ENCODE data around the gene SOX9. TPM values are rescaled to one million over a fixed set of nuclear protein-coding genes. Genes with fewer than 3 reads are reported as not detected.

SOX9 gene
- total RNA-seq, 1 experiment from 2014 or later: 1.3 TPM

DNA sequence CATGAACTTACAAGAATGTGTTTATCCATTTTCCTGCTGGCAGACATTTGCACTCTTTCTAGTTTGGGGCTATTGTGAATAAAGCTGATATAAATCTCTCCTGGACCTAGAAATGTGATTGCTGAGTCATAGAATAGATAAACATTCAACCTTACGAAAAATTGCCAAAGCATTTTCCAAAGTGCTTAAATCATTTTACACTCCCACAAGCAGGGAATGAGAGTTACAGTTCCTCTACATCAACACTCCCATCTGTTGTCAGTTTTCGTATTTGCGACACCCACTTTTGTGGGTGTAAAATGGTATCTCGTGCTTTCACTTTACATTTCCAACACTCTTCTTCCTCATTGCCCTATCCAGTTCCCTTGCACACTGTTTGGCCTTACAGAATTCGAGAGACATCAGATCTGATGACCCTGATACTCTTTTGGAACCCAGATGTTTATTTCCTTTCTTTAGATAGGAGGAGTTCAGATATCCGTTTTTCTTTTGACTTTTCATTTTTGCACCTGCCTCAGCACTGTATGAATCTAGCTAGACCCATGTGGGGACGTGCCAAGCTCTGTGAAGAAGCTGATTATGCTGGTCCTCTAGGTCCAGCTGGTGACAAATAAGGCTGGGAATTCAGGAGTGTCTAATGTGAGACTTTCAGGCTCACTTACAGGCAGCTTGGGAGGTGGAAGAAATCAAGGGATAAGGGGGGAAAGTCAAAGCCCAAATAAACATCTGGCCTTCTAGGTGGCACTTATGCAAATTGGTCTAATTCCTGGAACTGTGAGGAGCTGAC is 14.0 kb downstream of the SOX9 start:
- Histone ChIP-seq H3K9ac (ENCODE audit: extremely low read depth, insufficient read length, low read length) (no peak overlapping the region), H3K79me2 (ENCODE audit: insufficient read depth, low read length) (no peaks in the 10 kb centered on the region), H2BK5ac (ENCODE audit: insufficient read length, low read length) (no peak overlapping the region), H4K8ac (replicated peaks; ENCODE audit: insufficient read length, low read depth, low read length) (no peak overlapping the region), H3K23ac (ENCODE audit: insufficient read length, low read depth, low read length) (no peak overlapping the region), H3K14ac (ENCODE audit: insufficient read depth, low read length) (no peak overlapping the region), H2BK12ac (ENCODE audit: insufficient read length, low read depth, low read length) (no peak overlapping the region), H4K5ac (ENCODE audit: insufficient read length, low read depth, low read length) (no peak overlapping the region), H3K4ac (ENCODE audit: low read depth, low read length) (no peak overlapping the region), H3K4me1 (ENCODE audit: insufficient read depth, low read length) (0 out of 2 replicates have a peak, but pooled peaks cover 3% of the 10 kb centered on the region), H4K91ac (ENCODE audit: insufficient read length, low read depth, low read length) (no peak overlapping the region), H2BK120ac (ENCODE audit: low read depth, low read length, poor library complexity, severe bottlenecking) (no peak overlapping the region), H3K18ac (ENCODE audit: insufficient read length, low read depth, low read length) (no peak overlapping the region), H3K79me1 (ENCODE audit: insufficient read depth, low read depth, low read length, poor library complexity, severe bottlenecking) (no peaks in the 10 kb centered on the region), H3K27ac (ENCODE audit: insufficient read length, low read depth, low read length) (no peak overlapping the region), H3K56ac (ENCODE audit: insufficient read length, low read depth, low read length) (no peak overlapping the region), H3K27me3 (ENCODE audit: insufficient read depth, low read length) (no peaks in the 10 kb centered on the region), H3K4me2 (ENCODE audit: insufficient read depth, insufficient read length, low read length) (no peak overlapping the region), H3T11ph (ENCODE audit: low read length) (no peak overlapping the region), H2BK20ac (ENCODE audit: low read depth, low read length, poor library complexity, severe bottlenecking) (no peak overlapping the region), H2AFZ (ENCODE audit: low read length) (no peak overlapping the region), H2BK15ac (ENCODE audit: low read depth, low read length) (no peak overlapping the region), H4K20me1 (ENCODE audit: control insufficient read depth, insufficient read depth, insufficient read length) (no peaks in the 10 kb centered on the region), H3K9me3 (ENCODE audit: control insufficient read depth, low read depth, low read length) (no peaks in the 10 kb centered on the region), H3K23me2 (ENCODE audit: insufficient read length, low read depth, low read length, poor library complexity, severe bottlenecking) (no peaks in the 10 kb centered on the region), H2AK5ac (ENCODE audit: insufficient read length, low read length) (no peak overlapping the region)
- Mint-ChIP-seq H3K27ac (no peak overlapping the region), H3K27me3 (ENCODE audit: low read depth) (peaks cover 10% of the 10 kb centered on the region), H3K9me3 (no peaks in the 10 kb centered on the region), H3K36me3 (ENCODE audit: insufficient read depth in 1 of 3, low read depth in 3 of 3) (no peaks in the 10 kb centered on the region), H3K4me1 (peaks cover 19 to 21% of the 10 kb centered on the region in 2 experiments), H3K4me3 (no peak overlapping the region)
- no CpG with 5 or more reads among the region's 7 CpGs for WGBS (ENCODE audit: extremely low coverage, insufficient read length, low lambda C conversion rate)
- no peak for DNase-seq
- TF ChIP-seq, protein P1, sequence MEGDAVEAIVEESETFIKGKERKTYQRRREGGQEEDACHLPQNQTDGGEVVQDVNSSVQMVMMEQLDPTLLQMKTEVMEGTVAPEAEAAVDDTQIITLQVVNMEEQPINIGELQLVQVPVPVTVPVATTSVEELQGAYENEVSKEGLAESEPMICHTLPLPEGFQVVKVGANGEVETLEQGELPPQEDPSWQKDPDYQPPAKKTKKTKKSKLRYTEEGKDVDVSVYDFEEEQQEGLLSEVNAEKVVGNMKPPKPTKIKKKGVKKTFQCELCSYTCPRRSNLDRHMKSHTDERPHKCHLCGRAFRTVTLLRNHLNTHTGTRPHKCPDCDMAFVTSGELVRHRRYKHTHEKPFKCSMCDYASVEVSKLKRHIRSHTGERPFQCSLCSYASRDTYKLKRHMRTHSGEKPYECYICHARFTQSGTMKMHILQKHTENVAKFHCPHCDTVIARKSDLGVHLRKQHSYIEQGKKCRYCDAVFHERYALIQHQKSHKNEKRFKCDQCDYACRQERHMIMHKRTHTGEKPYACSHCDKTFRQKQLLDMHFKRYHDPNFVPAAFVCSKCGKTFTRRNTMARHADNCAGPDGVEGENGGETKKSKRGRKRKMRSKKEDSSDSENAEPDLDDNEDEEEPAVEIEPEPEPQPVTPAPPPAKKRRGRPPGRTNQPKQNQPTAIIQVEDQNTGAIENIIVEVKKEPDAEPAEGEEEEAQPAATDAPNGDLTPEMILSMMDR (conservative IDR thresholded peaks at IDR 0.05): no peak
